Liver (tissue), 3 donors: ENCODE measurements around the gene UBL3.

Experiments
- ATF3 ChIP-seq: IDR thresholded peaks from 2 replicates; pipeline ENCODE4 v1.6.1; 2016; ENCODE audit warnings: antibody characterized with exemption
- CTCF ChIP-seq: fragments of 150-350 bp; IDR thresholded peaks from 2 replicates; pipeline ENCODE4 v1.5.1; 2017; ENCODE audit warnings: improper control_type of control experiment, low read depth, low read length; ENCODE audit not compliant: missing input control
- TF ChIP-seq, protein P1 (sequence below): IDR thresholded peaks from 2 replicates; pipeline ENCODE4 v1.6.1; 2016; ENCODE audit warnings: antibody characterized with exemption, mild to moderate bottlenecking
- donor health status: healthy.
- donor health status: healthy.

- TF ChIP-seq, protein P1, sequence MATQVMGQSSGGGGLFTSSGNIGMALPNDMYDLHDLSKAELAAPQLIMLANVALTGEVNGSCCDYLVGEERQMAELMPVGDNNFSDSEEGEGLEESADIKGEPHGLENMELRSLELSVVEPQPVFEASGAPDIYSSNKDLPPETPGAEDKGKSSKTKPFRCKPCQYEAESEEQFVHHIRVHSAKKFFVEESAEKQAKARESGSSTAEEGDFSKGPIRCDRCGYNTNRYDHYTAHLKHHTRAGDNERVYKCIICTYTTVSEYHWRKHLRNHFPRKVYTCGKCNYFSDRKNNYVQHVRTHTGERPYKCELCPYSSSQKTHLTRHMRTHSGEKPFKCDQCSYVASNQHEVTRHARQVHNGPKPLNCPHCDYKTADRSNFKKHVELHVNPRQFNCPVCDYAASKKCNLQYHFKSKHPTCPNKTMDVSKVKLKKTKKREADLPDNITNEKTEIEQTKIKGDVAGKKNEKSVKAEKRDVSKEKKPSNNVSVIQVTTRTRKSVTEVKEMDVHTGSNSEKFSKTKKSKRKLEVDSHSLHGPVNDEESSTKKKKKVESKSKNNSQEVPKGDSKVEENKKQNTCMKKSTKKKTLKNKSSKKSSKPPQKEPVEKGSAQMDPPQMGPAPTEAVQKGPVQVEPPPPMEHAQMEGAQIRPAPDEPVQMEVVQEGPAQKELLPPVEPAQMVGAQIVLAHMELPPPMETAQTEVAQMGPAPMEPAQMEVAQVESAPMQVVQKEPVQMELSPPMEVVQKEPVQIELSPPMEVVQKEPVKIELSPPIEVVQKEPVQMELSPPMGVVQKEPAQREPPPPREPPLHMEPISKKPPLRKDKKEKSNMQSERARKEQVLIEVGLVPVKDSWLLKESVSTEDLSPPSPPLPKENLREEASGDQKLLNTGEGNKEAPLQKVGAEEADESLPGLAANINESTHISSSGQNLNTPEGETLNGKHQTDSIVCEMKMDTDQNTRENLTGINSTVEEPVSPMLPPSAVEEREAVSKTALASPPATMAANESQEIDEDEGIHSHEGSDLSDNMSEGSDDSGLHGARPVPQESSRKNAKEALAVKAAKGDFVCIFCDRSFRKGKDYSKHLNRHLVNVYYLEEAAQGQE = no peak
- no peak for TF ChIP-seq CTCF
- TF ChIP-seq ATF3 = no peak
Observed at GRCh38 chr13:29897102-29897501, 46.7 kb upstream of the UBL3 start.
